GM23248 (cell line): ENCODE data around the gene BCL11B.

Source experiments
- EZH2 ChIP-seq: fragments of 200-600 bp; sonication (generic); IDR thresholded peaks from 2 replicates; pipeline ENCODE4 v1.6.1; 2018; ENCODE audit warnings: antibody characterized with exemption, mild to moderate bottlenecking; ENCODE audit not compliant: insufficient read depth, poor library complexity, severe bottlenecking
- EZH2phosphoT487 ChIP-seq: fragments of 200-600 bp; sonication (generic); IDR thresholded peaks from 2 replicates; pipeline ENCODE4 v1.6.1; 2018; ENCODE audit warnings: antibody characterized with exemption, moderate library complexity, mild to moderate bottlenecking, low read depth; ENCODE audit not compliant: insufficient read depth

DNA sequence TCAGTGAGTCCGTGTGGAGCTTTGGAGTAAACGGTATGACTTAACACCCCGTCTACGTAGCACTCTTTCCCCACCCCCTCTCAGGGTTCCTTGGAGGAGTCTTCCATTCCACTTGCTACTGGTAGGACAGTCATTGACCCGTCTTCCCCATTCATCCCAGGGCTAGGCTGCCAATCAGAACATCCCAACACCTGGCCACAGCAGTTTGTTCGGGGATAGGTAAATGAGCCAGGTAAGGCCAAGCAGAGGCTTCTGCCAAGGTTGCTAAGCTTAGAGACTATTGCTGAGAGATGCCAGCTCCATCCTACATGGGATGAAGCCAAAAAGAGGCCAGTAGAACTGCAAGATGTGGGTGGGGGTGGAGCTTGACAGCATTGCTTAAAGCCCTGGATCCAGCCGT is 130.8 kb downstream of the BCL11B start:
- no peak for TF ChIP-seq EZH2phosphoT487
- no peak for TF ChIP-seq EZH2
